Brain pericyte (primary cell): ENCODE measurements around the gene SPRED1.
"Not testable (repeated sequence)": the region's sequence is repeated elsewhere in the genome, so short reads cannot be mapped to it uniquely, and the experiment has no call there.

Source experiments
- DNase-seq: peaks from one replicate; pipeline ENCODE4 v3.0.0-alpha.2; 2012; ENCODE audit warnings: low read depth, low spot score

SPRED1 gene

GRCh38 chr15:38231436-38231835 is 21.2 kb upstream of the SPRED1 start:
- DNase-seq, result no peak

DNA sequence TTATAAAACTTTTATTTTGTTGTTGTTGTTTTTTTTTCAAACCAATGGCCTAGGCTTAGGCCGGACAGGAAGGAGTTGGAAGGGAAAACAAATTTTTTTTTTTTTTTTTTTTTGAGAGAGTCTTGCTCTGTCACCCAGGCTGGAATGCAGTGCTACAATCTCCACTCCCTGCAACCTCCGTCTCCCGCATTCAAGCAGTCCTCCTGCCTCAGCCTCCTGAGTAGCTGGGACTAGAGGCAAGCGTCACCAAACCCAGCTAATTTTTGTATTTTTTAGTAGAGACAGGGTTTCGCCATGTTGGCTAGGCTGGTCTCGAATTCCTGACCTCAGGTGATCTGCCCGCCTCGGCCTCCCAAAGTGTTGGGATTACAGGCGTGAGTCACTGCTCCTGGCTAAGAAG is 15.6 kb upstream of the SPRED1 start:
- DNase-seq, result not testable (repeated sequence)

- DNase-seq, result no peak
Observed at GRCh38 chr15:38238311-38238710, 14.3 kb upstream of the SPRED1 start.

GRCh38 chr15:38242055-38242454 is 10.6 kb upstream of the SPRED1 start:
- DNase-seq, result no peak

GRCh38 chr15:38243278-38244055 is 9.2 kb upstream of the SPRED1 start:
- no peak for DNase-seq

GRCh38 chr15:38247336-38247735 is 5.3 kb upstream of the SPRED1 start:
- DNase-seq, result no peak

DNA sequence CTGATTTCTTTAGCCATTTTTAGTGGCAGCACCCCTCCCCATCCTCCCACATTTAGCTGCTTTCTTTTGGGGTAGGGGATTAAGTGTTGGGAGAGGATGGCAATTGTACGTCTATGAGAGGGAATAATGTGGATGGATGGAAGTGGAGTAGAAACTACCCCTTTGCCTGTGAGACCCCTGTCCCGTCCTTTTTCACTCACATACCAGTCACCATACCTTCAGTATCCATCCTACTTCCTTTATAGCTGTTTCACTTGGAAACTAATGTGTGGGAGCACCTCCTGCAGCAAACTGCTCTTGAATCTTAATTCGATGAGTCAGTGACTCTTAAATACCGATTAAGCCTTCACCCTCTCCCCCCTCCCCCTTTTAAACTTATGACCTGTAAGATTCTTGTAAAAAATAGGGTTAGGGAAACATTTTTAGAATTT is 730 bp downstream of the SPRED1 start:
- no peak for DNase-seq

GRCh38 chr15:38254051-38254883 is 1.6 kb downstream of the SPRED1 start:
- peak; percentile 11 for DNase-seq

GRCh38 chr15:38255690-38256089 is 3.1 kb downstream of the SPRED1 start:
- no peak for DNase-seq

DNA sequence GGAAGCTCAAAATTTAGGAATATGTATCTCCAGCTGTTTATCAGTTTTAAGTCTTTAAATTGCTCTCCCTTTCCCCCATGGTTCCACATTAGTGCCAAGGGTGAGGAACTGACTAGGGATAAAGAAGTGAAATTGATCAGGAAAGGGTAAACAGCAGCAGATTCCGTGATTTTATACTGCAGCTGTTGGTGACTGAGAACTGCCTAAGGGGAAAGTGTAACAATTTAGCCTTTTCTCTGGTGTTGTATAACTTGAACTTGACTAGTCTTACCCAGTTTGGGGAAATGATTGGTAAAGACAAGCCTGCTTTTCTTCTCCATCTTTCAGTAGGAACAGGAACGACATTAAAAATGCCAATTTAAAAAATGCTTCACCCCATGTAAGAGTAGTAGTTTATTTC is 5.0 kb downstream of the SPRED1 start:
- no peak for DNase-seq

DNA sequence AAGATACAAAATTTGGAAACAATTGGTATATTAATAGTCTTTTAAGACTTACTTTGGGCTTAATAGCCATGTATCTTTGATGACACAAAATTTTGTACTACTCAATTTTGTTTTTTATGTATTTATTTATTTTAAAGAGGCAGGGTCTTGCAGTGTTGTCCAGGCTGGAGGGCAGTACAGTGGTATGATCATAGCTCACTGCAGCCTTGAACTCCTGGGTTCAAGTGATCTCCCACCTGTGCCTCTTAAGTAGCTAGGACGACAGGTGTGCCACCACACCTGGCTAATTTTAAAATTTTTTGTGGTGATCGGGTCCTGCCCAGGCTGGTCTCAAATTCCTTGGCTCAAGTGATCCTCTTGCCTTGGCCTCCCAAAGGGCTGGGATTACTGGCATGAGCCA is 6.5 kb downstream of the SPRED1 start:
- no peak for DNase-seq

- no peak for DNase-seq
Observed at GRCh38 chr15:38260077-38260476, 7.4 kb downstream of the SPRED1 start.

GRCh38 chr15:38263251-38263650 is 10.6 kb downstream of the SPRED1 start:
- no peak for DNase-seq

DNA sequence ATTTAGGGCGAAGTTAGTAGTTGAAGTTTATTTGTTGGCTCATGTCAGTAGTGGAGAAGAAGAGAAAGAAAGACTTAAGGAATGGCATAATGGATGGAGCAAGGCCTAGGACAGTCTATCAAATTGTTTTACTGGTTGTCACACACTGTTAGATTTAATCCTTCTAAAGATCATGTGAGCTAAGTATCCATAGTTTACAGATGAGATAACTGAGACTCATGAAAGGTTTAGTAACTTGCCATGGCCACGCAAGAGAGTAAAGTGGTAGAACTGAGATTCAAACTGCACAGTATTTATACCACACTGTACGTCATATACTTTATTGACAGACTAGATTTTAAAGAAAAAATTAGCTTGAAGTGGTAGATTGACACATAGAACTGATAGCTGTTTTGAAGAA is 11.4 kb downstream of the SPRED1 start:
- no peak for DNase-seq

DNA sequence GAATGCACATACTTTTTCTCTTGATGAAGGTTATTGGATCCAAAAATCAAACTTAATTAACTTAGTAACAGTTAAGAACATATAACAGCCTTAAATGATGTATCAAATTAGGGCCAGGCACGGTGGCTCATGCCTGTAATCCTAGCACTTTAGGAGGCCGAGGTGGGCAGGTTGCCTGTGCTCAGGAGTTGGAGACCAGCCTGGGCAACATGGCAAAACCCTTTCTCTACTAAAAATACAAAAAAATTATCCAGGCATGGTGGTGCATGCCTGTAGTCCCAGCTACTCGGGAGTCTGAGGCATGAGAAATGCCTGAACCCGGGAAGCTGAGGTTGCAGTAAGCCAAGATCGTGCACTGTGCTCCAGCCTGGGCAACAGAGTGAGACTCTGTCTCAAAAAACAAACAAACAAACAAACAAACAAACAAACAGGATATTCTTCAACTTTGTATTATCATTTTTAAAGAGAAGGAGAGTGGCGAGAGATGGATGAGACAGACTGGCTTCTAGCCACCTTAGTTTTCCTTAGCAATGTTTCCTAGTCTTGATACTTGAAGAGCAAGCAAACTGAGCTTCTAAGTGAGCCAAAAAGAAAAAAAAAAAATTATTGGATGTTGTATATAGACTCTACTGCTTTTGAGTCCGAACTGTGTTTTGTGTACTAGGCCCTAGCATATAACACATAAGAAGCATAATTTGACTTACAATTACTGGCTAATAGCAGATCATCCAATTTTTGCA is 13.8 kb downstream of the SPRED1 start:
- DNase-seq, result no peak

DNA sequence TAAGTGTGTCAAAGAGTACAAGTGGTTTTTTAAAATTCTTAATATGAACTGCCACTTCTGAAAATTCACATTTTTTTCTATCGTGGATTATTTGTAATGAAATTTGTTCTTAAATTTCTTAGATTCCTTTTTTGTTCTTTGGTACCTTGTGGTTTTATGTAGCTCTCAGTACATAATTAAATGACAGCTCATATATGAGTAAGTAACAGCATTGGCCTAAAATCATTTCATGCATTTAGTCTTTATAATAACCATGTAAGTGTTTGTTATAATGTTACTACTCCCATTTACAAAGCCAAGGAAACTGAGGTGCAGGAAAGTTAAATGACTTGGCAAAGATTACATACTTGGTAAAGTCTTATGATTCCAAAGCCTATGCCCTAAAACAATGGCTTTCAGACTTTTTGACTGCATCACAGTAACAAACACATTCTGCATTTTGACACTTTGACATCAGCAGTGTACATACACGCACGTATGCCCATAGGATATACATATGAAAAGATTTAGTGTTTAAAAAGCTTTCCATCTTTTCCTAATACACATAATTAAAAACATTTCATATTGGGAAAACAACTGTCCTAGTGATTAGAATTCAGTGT is 14.9 kb downstream of the SPRED1 start:
- no peak for DNase-seq

DNA sequence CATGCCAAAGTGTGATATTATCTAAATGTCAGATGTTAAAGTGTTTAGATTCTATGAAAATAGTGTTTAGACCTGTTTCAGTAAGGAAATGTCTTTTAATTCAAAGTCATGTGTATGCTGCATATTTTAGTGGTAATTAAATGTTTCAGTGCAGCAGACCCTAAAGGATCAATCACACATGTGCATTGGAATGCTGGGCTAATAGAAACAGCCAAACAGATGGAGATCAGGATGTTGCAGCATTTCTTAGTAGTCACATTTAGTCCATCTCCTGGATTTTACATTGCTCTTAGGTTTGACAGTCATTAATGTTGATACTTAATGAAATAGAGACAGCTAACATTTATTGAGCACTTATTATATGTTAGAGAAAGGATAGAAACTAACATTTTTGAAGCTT is 18.5 kb downstream of the SPRED1 start:
- no peak for DNase-seq

DNA sequence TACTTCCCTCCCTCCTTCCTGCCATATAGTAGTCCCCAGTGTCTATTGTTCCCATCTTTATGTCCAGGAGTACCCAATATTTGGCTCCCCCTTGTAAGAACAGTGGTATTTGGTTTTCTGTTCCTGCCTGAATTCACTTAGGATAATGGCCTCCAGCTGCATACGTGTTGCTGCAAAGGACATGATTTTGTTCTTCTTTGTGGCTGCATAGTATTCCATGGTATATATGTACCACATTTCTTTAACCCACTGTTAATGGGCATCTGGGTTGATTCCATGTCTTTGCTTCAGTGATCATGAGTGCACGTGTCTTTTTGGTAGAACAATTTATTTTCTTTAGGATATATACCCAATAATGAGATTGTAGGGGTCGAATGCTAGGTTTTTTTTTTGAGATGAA is 19.3 kb downstream of the SPRED1 start:
- no peak for DNase-seq

GRCh38 chr15:38272431-38272830 is 19.8 kb downstream of the SPRED1 start:
- not testable (repeated sequence) for DNase-seq

DNA sequence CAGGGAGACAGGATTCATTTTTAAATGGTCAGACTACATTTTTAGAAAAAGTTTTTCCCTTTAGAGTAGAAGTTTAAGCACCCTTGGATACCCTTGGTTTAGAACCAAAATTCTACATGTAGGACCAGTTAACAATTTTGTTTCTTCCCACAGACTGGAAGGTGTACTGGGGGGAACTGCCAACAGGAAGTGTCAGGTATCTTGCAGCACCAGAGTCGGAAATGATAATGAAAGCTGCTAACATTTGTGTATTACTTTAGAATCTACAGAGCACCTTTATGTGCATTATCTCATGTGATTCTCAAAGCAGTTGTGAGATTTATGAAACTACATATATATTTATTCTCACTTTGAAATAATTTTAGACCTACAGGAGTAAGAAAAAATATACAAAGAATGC is 21.5 kb downstream of the SPRED1 start:
- no peak for DNase-seq

- DNase-seq, result no peak
Observed at GRCh38 chr15:38275959-38276358, 23.3 kb downstream of the SPRED1 start.

GRCh38 chr15:38277281-38277680 is 24.6 kb downstream of the SPRED1 start:
- DNase-seq, result not testable (repeated sequence)
